ENCODE results near the gene CMTM2. TPM values are rescaled to one million over a fixed set of nuclear protein-coding genes. Genes with fewer than 3 reads are reported as not detected.

Gene CMTM2
- polyA plus RNA-seq, 1 donor from 2014 or later = 0.25 TPM

DNA sequence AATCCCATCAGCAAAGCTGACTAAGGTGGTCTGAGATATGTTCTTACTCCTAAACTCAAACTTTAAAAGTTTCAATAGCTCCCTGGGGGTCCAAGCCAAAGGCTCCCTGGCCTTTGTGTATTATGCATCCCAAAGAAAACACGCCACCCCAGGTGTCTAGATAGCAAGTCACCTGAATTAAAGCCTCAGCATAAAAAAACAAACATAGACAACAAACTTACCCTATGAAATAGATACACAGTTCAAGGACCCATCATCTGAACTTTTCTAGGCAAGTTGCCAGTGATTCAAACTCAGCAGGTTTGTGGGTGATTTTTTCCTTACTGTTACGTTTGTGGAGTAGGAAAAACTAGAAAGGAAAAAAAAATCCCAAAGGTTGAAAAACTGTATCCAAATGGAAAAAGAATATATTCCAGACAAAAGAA is 37.8 kb downstream of the CMTM2 start:
- Histone ChIP-seq H3K9me2 (ENCODE audit: insufficient read depth, low read length) (no peaks in the 10 kb centered on the region), H3K4me2 (ENCODE audit: low read length) (no peak overlapping the region), H3K36me3 (ENCODE audit: insufficient read depth, low read length) (peaks cover 4% of the 10 kb centered on the region), H3K27ac (ENCODE audit: low read length) (no peak overlapping the region), H4K20me1 (ENCODE audit: insufficient read depth) (no peaks in the 10 kb centered on the region), H2AFZ (ENCODE audit: low read depth, low read length) (no peak overlapping the region), H3K9ac (ENCODE audit: low read length) (no peak overlapping the region), H3F3A (ENCODE audit: insufficient read depth, low read length, poor library complexity, severe bottlenecking) (no peaks in the 10 kb centered on the region), H3K79me2 (replicated peaks; ENCODE audit: insufficient read depth, low read length) (no peaks in the 10 kb centered on the region), H3K9me3 (ENCODE audit: low read length) (no peaks in the 10 kb centered on the region), H3K27me3 (ENCODE audit: insufficient read depth, low read depth, low read length) (no peaks in the 10 kb centered on the region), H3K4me3 (ENCODE audit: low read length) (no peak overlapping the region)
- TF ChIP-seq MXI1 (conservative IDR thresholded peaks at IDR 0.05; ENCODE audit: poor library complexity, severe bottlenecking) (no peak), EP300 (conservative IDR thresholded peaks at IDR 0.05; ENCODE audit: poor library complexity, severe bottlenecking) (no peak), RAD21 (conservative IDR thresholded peaks at IDR 0.05) (no peak), REST (IDR thresholded peaks at IDR 0.05; ENCODE audit: borderline replicate concordance) (no peak), SMC3 (conservative IDR thresholded peaks at IDR 0.05; ENCODE audit: poor library complexity) (no peak), TAF1 (IDR thresholded peaks at IDR 0.05; ENCODE audit: low read depth) (no peak), EZH2 (IDR thresholded peaks at IDR 0.05; ENCODE audit: borderline replicate concordance, insufficient read depth, low read length, poor library complexity, severe bottlenecking) (no peak), POLR2AphosphoS5 (IDR thresholded peaks at IDR 0.05) (no peak)
- TF ChIP-seq, protein P1, sequence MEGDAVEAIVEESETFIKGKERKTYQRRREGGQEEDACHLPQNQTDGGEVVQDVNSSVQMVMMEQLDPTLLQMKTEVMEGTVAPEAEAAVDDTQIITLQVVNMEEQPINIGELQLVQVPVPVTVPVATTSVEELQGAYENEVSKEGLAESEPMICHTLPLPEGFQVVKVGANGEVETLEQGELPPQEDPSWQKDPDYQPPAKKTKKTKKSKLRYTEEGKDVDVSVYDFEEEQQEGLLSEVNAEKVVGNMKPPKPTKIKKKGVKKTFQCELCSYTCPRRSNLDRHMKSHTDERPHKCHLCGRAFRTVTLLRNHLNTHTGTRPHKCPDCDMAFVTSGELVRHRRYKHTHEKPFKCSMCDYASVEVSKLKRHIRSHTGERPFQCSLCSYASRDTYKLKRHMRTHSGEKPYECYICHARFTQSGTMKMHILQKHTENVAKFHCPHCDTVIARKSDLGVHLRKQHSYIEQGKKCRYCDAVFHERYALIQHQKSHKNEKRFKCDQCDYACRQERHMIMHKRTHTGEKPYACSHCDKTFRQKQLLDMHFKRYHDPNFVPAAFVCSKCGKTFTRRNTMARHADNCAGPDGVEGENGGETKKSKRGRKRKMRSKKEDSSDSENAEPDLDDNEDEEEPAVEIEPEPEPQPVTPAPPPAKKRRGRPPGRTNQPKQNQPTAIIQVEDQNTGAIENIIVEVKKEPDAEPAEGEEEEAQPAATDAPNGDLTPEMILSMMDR (IDR thresholded peaks at IDR 0.05; ENCODE audit: poor library complexity, severe bottlenecking) = no peak

GRCh38 chr16:66617728-66618127 is 38.5 kb downstream of the CMTM2 start:
- no peak overlapping the region for H3K4me3 ChIP-seq (ENCODE audit: low read length)
- H3K79me2 ChIP-seq (replicated peaks; ENCODE audit: insufficient read depth, low read length) = no peaks in the 10 kb centered on the region
- H3F3A ChIP-seq (ENCODE audit: insufficient read depth, low read length, poor library complexity, severe bottlenecking) = no peaks in the 10 kb centered on the region
- no peak overlapping the region for H3K27ac ChIP-seq (ENCODE audit: low read length)
- H3K36me3 ChIP-seq (ENCODE audit: insufficient read depth, low read length) = peaks cover 4% of the 10 kb centered on the region
- no peak overlapping the region for H3K4me2 ChIP-seq (ENCODE audit: low read length)
- H2AFZ ChIP-seq (ENCODE audit: low read depth, low read length) = no peak overlapping the region
- H3K9ac ChIP-seq (ENCODE audit: low read length) = no peak overlapping the region
- no peaks in the 10 kb centered on the region for H3K9me2 ChIP-seq (ENCODE audit: insufficient read depth, low read length)
- H3K27me3 ChIP-seq (ENCODE audit: insufficient read depth, low read depth, low read length) = no peaks in the 10 kb centered on the region
- no peaks in the 10 kb centered on the region for H3K9me3 ChIP-seq (ENCODE audit: low read length)
- TF ChIP-seq TAF1 (IDR thresholded peaks at IDR 0.05; ENCODE audit: low read depth) (no peak), MXI1 (conservative IDR thresholded peaks at IDR 0.05; ENCODE audit: poor library complexity, severe bottlenecking) (no peak), SMC3 (conservative IDR thresholded peaks at IDR 0.05; ENCODE audit: poor library complexity) (no peak), EP300 (conservative IDR thresholded peaks at IDR 0.05; ENCODE audit: poor library complexity, severe bottlenecking) (no peak), RAD21 (conservative IDR thresholded peaks at IDR 0.05) (no peak), EZH2 (IDR thresholded peaks at IDR 0.05; ENCODE audit: borderline replicate concordance, insufficient read depth, low read length, poor library complexity, severe bottlenecking) (no peak), POLR2AphosphoS5 (IDR thresholded peaks at IDR 0.05) (no peak), REST (IDR thresholded peaks at IDR 0.05; ENCODE audit: borderline replicate concordance) (no peak)
- TF ChIP-seq, protein P1 (IDR thresholded peaks at IDR 0.05; ENCODE audit: poor library complexity, severe bottlenecking) = no peak
- no peaks in the 10 kb centered on the region for H4K20me1 ChIP-seq (ENCODE audit: insufficient read depth)
